ENCODE measurements around the gene EN1.

DNA sequence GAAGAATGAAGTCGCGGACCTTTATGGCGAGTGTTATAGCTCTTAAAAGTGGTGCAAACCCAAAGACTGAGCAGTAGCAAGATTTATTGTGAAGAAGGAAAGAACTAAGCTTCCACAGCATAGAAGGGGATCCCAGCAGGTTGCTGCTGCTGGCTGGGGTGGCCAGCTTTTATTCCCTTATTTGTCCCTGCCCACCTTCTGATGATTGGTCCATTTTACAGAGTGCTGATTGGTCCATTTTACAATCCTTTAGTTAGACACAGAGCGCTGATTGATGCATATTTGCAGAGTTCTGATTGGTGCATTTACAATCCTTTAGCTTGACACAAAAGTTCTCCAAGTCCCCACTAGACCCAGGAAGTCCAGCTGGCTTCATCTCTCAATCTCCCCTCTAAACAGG, 36.3 kb upstream of the EN1 start:
- TF ChIP-seq, protein P1, sequence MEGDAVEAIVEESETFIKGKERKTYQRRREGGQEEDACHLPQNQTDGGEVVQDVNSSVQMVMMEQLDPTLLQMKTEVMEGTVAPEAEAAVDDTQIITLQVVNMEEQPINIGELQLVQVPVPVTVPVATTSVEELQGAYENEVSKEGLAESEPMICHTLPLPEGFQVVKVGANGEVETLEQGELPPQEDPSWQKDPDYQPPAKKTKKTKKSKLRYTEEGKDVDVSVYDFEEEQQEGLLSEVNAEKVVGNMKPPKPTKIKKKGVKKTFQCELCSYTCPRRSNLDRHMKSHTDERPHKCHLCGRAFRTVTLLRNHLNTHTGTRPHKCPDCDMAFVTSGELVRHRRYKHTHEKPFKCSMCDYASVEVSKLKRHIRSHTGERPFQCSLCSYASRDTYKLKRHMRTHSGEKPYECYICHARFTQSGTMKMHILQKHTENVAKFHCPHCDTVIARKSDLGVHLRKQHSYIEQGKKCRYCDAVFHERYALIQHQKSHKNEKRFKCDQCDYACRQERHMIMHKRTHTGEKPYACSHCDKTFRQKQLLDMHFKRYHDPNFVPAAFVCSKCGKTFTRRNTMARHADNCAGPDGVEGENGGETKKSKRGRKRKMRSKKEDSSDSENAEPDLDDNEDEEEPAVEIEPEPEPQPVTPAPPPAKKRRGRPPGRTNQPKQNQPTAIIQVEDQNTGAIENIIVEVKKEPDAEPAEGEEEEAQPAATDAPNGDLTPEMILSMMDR (conservative IDR thresholded peaks at IDR 0.05 in 1 of 2, IDR thresholded peaks at IDR 0.05 in 1 of 2; ENCODE audit: low read depth in 1 of 2, low read length in 2 of 2) = no peak
- no peak for TF ChIP-seq EZH2 (IDR thresholded peaks at IDR 0.05; ENCODE audit: low read length, missing control alignments)

All from fibroblast of lung (primary cell).